K562 (cell line): ENCODE data around the gene CNP. TPM values are rescaled to one million over a fixed set of nuclear protein-coding genes. Genes with fewer than 3 reads are reported as not detected.

Source experiments
- CC2D1A ChIP-seq: fragments of 450-650 bp; IDR thresholded peaks from 2 replicates; pipeline ENCODE4 v1.6.1; 2017; ENCODE audit warnings: mild to moderate bottlenecking
- MITF ChIP-seq: IDR thresholded peaks from 2 replicates; pipeline ENCODE4 v1.6.1; 2014; ENCODE audit warnings: antibody characterized with exemption
- MLLT1 ChIP-seq, 2 experiments: fragments of 450-650 bp; IDR thresholded peaks; 2 replicates each; pipeline ENCODE4 v1.6.1; 2016
- ZBTB7A ChIP-seq: IDR thresholded peaks from 2 replicates; pipeline ENCODE4 v1.6.1; 2011; ENCODE audit warnings: low read depth, mild to moderate bottlenecking, low read length, moderate library complexity, borderline replicate concordance; ENCODE audit not compliant: control insufficient read depth
- ZNF699 ChIP-seq: fragments of 250-450 bp; sonication (Bioruptor Pico); IDR thresholded peaks from 2 replicates; pipeline ENCODE4 v1.8.0; 2021; ENCODE audit warnings: mild to moderate bottlenecking, moderate library complexity; ENCODE audit not compliant: insufficient replicate concordance
- ZNF75A ChIP-seq: fragments of 450-650 bp; formaldehyde crosslinking; IDR thresholded peaks from 2 replicates; pipeline ENCODE4 v1.4.0; 2020; ENCODE audit warnings: mild to moderate bottlenecking
- polyA plus RNA-seq, 8 experiments: library from polyadenylated mRNA; depleted of rRNA in 4 of 8; stranded (reverse) in 5 of 8; unstranded in 3 of 8; fragments of >200 nt; fragmentation: Nextera tagmentation in 2 of 8; fragmentation: Illumina TruSeq in 1 of 8; extraction: Ambion mirVana in 2 of 8; extraction: Trizol in 1 of 8; gene quantifications; 2 replicates each; pipeline versions ENCODE4 v1.2.1 to v1.2.3, GENCODE V29; 2011 to 2014; ENCODE audit warnings: inconsistent platforms in 1 of 8, missing spikeins in 1 of 8
- total RNA-seq, 7 experiments: library from RNA; depleted of rRNA in 6 of 7; stranded (reverse); fragments of >200 nt in 6 of 7; fragmentation: Illumina TruSeq in 2 of 7; extraction: Trizol in 2 of 7; gene quantifications; 2 replicates each; pipeline versions ENCODE4 v1.2.1 to v1.2.3, GENCODE V29; 2011 to 2021; ENCODE audit warnings: low replicate concordance in 1 of 7
- TF ChIP-seq, protein P1 (sequence below), 2 experiments: fragments of 450-650 bp; formaldehyde crosslinking in 1 of 2; IDR thresholded peaks; 2 replicates each; pipeline versions ENCODE4 v1.4.0 to v1.6.1; 2014 to 2020; ENCODE audit warnings: mild to moderate bottlenecking in 2 of 2, borderline replicate concordance in 1 of 2, low read depth in 1 of 2
- TF ChIP-seq, protein P2 (sequence below): sonication (generic); formaldehyde crosslinking; IDR thresholded peaks from 2 replicates; pipeline ENCODE4 v1.8.1; 2023; ENCODE audit warnings: missing genetic modification reagents, mild to moderate bottlenecking, borderline replicate concordance

The CNP gene
- total and polyA plus RNA-seq, 9 of the 15 experiments (the other 6 are each of a cell fraction or from before 2014, with no cell fraction given) = 1.7 to 52.0 (median 29.1) TPM

DNA sequence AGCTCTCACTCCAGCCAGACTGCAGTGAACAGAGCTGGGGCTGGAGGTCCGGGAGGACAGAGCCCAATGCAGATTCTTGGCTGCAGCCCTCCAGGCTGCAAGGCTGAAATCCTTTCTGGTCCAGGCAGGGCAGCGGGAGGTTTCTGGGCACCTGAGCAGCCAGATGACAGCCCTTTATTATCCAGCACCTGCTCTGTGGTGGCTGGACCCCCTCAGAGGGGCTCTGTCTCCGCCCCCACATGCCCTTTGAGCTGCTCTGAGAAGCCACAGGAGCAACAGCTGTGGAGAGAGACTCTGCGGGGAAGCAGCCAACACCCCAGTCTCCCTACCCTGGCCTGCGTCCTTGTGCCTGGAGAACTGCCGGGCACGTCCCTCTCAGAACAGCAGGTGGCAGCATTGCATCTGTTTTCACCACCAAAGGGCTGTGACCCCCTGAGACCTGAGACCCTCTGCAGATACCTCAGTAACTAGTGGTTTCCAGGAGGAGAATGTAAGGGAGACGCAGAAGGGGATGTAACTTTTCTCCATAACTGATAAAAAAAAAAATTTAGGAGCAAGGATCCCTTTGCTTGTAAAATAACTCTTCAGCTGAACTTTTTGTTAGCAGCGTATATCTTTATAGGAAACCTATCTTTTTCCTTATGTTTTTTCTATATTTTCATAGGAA lies 3.7 kb upstream of the CNP start (continued):
- TF ChIP-seq, protein P1, sequence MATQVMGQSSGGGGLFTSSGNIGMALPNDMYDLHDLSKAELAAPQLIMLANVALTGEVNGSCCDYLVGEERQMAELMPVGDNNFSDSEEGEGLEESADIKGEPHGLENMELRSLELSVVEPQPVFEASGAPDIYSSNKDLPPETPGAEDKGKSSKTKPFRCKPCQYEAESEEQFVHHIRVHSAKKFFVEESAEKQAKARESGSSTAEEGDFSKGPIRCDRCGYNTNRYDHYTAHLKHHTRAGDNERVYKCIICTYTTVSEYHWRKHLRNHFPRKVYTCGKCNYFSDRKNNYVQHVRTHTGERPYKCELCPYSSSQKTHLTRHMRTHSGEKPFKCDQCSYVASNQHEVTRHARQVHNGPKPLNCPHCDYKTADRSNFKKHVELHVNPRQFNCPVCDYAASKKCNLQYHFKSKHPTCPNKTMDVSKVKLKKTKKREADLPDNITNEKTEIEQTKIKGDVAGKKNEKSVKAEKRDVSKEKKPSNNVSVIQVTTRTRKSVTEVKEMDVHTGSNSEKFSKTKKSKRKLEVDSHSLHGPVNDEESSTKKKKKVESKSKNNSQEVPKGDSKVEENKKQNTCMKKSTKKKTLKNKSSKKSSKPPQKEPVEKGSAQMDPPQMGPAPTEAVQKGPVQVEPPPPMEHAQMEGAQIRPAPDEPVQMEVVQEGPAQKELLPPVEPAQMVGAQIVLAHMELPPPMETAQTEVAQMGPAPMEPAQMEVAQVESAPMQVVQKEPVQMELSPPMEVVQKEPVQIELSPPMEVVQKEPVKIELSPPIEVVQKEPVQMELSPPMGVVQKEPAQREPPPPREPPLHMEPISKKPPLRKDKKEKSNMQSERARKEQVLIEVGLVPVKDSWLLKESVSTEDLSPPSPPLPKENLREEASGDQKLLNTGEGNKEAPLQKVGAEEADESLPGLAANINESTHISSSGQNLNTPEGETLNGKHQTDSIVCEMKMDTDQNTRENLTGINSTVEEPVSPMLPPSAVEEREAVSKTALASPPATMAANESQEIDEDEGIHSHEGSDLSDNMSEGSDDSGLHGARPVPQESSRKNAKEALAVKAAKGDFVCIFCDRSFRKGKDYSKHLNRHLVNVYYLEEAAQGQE (IDR thresholded peaks at IDR 0.05; ENCODE audit: borderline replicate concordance) = peak; percentile 83
- TF ChIP-seq, protein P1 (CRISPR knock-in tag; IDR thresholded peaks at IDR 0.05; ENCODE audit: low read depth) = no peak
- TF ChIP-seq MITF = no peak
- TF ChIP-seq, protein P2, sequence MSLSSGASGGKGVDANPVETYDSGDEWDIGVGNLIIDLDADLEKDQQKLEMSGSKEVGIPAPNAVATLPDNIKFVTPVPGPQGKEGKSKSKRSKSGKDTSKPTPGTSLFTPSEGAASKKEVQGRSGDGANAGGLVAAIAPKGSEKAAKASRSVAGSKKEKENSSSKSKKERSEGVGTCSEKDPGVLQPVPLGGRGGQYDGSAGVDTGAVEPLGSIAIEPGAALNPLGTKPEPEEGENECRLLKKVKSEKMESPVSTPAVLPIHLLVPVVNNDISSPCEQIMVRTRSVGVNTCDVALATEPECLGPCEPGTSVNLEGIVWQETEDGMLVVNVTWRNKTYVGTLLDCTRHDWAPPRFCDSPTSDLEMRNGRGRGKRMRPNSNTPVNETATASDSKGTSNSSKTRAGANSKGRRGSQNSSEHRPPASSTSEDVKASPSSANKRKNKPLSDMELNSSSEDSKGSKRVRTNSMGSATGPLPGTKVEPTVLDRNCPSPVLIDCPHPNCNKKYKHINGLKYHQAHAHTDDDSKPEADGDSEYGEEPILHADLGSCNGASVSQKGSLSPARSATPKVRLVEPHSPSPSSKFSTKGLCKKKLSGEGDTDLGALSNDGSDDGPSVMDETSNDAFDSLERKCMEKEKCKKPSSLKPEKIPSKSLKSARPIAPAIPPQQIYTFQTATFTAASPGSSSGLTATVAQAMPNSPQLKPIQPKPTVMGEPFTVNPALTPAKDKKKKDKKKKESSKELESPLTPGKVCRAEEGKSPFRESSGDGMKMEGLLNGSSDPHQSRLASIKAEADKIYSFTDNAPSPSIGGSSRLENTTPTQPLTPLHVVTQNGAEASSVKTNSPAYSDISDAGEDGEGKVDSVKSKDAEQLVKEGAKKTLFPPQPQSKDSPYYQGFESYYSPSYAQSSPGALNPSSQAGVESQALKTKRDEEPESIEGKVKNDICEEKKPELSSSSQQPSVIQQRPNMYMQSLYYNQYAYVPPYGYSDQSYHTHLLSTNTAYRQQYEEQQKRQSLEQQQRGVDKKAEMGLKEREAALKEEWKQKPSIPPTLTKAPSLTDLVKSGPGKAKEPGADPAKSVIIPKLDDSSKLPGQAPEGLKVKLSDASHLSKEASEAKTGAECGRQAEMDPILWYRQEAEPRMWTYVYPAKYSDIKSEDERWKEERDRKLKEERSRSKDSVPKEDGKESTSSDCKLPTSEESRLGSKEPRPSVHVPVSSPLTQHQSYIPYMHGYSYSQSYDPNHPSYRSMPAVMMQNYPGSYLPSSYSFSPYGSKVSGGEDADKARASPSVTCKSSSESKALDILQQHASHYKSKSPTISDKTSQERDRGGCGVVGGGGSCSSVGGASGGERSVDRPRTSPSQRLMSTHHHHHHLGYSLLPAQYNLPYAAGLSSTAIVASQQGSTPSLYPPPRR = no peak
- peak; percentile 98 for TF ChIP-seq ZBTB7A
- TF ChIP-seq MLLT1 (IDR thresholded peaks at IDR 0.05) = no peak
- TF ChIP-seq CC2D1A = peak; percentile 76
- no peak for TF ChIP-seq ZNF75A (CRISPR knock-in tag)
- TF ChIP-seq ZNF699 (CRISPR knock-in tag) = no peak
